Endothelial cell of umbilical vein (primary cell): ENCODE results near the gene CEP89. TPM values are rescaled to one million over a fixed set of nuclear protein-coding genes. Genes with fewer than 3 reads are reported as not detected.

ENCODE experiments used
- BruUV-seq: library from RNA; stranded (reverse); fragments of 400-500 nt; replicated peaks from 2 replicates; lab custom pipeline; 2021; lab: Mats Ljungman, UMichigan
- CTCF ChIA-PET: fragments of 300-600, 350-600 bp; sonication (Branson Sonifier 250); formaldehyde crosslinking; loops from one replicate; lab custom pipeline; 2021; ENCODE audit warnings: antibody characterized with exemption, inconsistent platforms; lab: Charles Lee
- POLR2A ChIA-PET: fragments of 300-600, 350-600 bp; sonication (Branson Sonifier 250); formaldehyde crosslinking; loops from one replicate; lab custom pipeline; 2021; ENCODE audit warnings: antibody characterized with exemption, inconsistent platforms; lab: Charles Lee
- DNase-seq: peaks from one replicate; pipeline ENCODE4 v3.0.0-alpha.2; 2011; ENCODE audit warnings: low read depth, low spot score
- FAIRE-seq: peaks from 2 replicates; lab custom pipeline; 2011; peaks lifted over from hg19 to GRCh38; lab: Jason Lieb, UNC
- H2AFZ ChIP-seq: 2 replicates; pipeline ENCODE4 v1.6.0; 2012; ENCODE audit warnings: low read depth, low read length, control low read depth, inconsistent platforms
- H3K27ac ChIP-seq: 2 replicates; pipeline ENCODE4 v1.5.1; 2011; ENCODE audit warnings: low read depth, mild to moderate bottlenecking, control low read depth, low read length, moderate library complexity; ENCODE audit not compliant: insufficient read depth
- H3K27me3 ChIP-seq, 2 experiments: 2 replicates each; pipeline versions ENCODE4 v1.6.0 to v1.6.1; 2011; ENCODE audit warnings: low read length in 2 of 2, mixed read lengths in 1 of 2; ENCODE audit not compliant: control insufficient read depth in 2 of 2, insufficient read depth in 2 of 2
- H3K36me3 ChIP-seq, 2 experiments: 2 replicates in 1 of 2; 3 replicates in 1 of 2; pipeline ENCODE4 v1.5.1; 2011; ENCODE audit warnings: low read length in 2 of 2, mild to moderate bottlenecking in 1 of 2, moderate library complexity in 1 of 2; ENCODE audit not compliant: control insufficient read depth in 2 of 2, insufficient read depth in 2 of 2; ENCODE audit errors: extremely low read depth in 1 of 2
- H3K4me1 ChIP-seq: 3 replicates; pipeline ENCODE4 v1.5.1; 2011; ENCODE audit warnings: mild to moderate bottlenecking, low read length; ENCODE audit not compliant: control insufficient read depth, insufficient read depth; ENCODE audit errors: extremely low read depth
- H3K4me2 ChIP-seq: 2 replicates; pipeline ENCODE4 v1.6.1; 2011; ENCODE audit warnings: low read length, control low read depth, mixed read lengths; ENCODE audit not compliant: insufficient read depth
- H3K4me3 ChIP-seq, 3 experiments: fragments of 200-600 bp in 1 of 3; sonication (generic), shearing (Covaris generic) in 1 of 3; replicated peaks in 1 of 3; 2 replicates each; pipeline ENCODE4 v1.5.1; 2011 to 2016; ENCODE audit warnings: control low read depth in 3 of 3, low read length in 3 of 3, mild to moderate bottlenecking in 2 of 3, inconsistent platforms in 1 of 3, low read depth in 1 of 3, moderate library complexity in 1 of 3; ENCODE audit not compliant: insufficient read depth in 1 of 3
- H3K79me2 ChIP-seq: 2 replicates; pipeline ENCODE4 v1.6.0; 2012; ENCODE audit warnings: low read length, inconsistent platforms; ENCODE audit not compliant: control insufficient read depth, insufficient read depth
- H3K9ac ChIP-seq: replicated peaks from 2 replicates; pipeline ENCODE3; 2011; ENCODE audit warnings: low read length, control low read depth; ENCODE audit not compliant: insufficient read depth; ENCODE audit errors: extremely low read depth
- H3K9me1 ChIP-seq: replicated peaks from 3 replicates; pipeline ENCODE4 v1.6.0; 2011; ENCODE audit warnings: mild to moderate bottlenecking, low read length; ENCODE audit not compliant: control insufficient read depth, insufficient read depth; ENCODE audit errors: extremely low read depth
- H3K9me3 ChIP-seq: replicated peaks from 2 replicates; pipeline ENCODE4 v1.5.1; 2012; ENCODE audit warnings: low read length, inconsistent platforms; ENCODE audit not compliant: control insufficient read depth, insufficient read depth
- H4K20me1 ChIP-seq: replicated peaks from 2 replicates; pipeline ENCODE3; 2011; ENCODE audit warnings: mild to moderate bottlenecking, low read length; ENCODE audit not compliant: control insufficient read depth, insufficient read depth; ENCODE audit errors: extremely low read depth
- CTCF ChIP-seq, 2 donors: IDR thresholded peaks; 1 replicate in 1 of 2; 2 replicates in 1 of 2; pipeline ENCODE4 v1.5.1; 2011; ENCODE audit warnings: low read length in 2 of 2, mild to moderate bottlenecking in 2 of 2, moderate library complexity in 2 of 2, control low read depth in 1 of 2, inconsistent platforms in 1 of 2, low read depth in 1 of 2; ENCODE audit not compliant: insufficient read depth in 1 of 2; ENCODE audit errors: extremely low read depth in 1 of 2
- EZH2 ChIP-seq: IDR thresholded peaks from 2 replicates; pipeline ENCODE4 v1.6.1; 2012; ENCODE audit warnings: borderline replicate concordance, low read depth, mild to moderate bottlenecking, moderate library complexity, low read length, inconsistent platforms; ENCODE audit not compliant: severe bottlenecking
- FOS ChIP-seq: IDR thresholded peaks from 2 replicates; pipeline ENCODE4 v1.6.1; 2011; ENCODE audit warnings: mild to moderate bottlenecking, low read length, moderate library complexity, borderline replicate concordance; ENCODE audit not compliant: insufficient read depth
- GATA2 ChIP-seq: IDR thresholded peaks from 2 replicates; pipeline ENCODE4 v1.7.0; 2011; ENCODE audit warnings: low read depth, mild to moderate bottlenecking, moderate library complexity, mixed read lengths, low read length; ENCODE audit not compliant: insufficient read length, insufficient read depth
- JUN ChIP-seq: IDR thresholded peaks from 2 replicates; pipeline ENCODE4 v1.6.1; 2011; ENCODE audit warnings: borderline replicate concordance, low read depth; ENCODE audit not compliant: insufficient read length, insufficient read depth
- MAX ChIP-seq: IDR thresholded peaks from 2 replicates; pipeline ENCODE4 v1.6.1; 2011; ENCODE audit not compliant: insufficient read depth, insufficient read length
- MYC ChIP-seq: IDR thresholded peaks from one replicate; pipeline ENCODE4 v1.6.1; 2011; ENCODE audit warnings: mild to moderate bottlenecking, low read depth, low read length
- POLR2A ChIP-seq: IDR thresholded peaks from 2 replicates; pipeline ENCODE4 v1.6.1; 2012; ENCODE audit warnings: low read depth, mild to moderate bottlenecking, control low read depth, low read length
- POLR2AphosphoS5 ChIP-seq: IDR thresholded peaks from 2 replicates; pipeline ENCODE4 v1.6.1; 2012; ENCODE audit warnings: low read depth, mild to moderate bottlenecking, control low read depth, low read length, moderate library complexity; ENCODE audit not compliant: insufficient read depth
- dilution Hi-C: fragments of 300-500 bp; cut with MboI; formaldehyde crosslinking; loops from one replicate; pipeline ENCODE4 v1.15.0; 2019; ENCODE audit warnings: low sequenced_read_pairs; ENCODE audit not compliant: extremely low pct_ligation_motif_present
- intact Hi-C: fragments of 100-400 bp; cut with micrococcal nuclease; formaldehyde crosslinking; loops from one replicate; pipeline ENCODE4 v1.10.0; 2022
- polyA plus RNA-seq, 4 experiments: library from polyadenylated mRNA; depleted of rRNA in 3 of 4; stranded (reverse) in 3 of 4; unstranded in 1 of 4; fragments of >200 nt; gene quantifications; 2 replicates each; pipeline versions ENCODE4 v1.2.1 to v1.2.3, GENCODE V29; 2011 to 2012; ENCODE audit warnings: missing spikeins in 1 of 4
- total RNA-seq: library from RNA; stranded (reverse); gene quantifications from 2 replicates; pipeline ENCODE4 v1.2.3, GENCODE V29; 2021

CEP89 gene
- total and polyA plus RNA-seq, 2 donors (not counting 3 experiments of a cell fraction or from before 2014, with no cell fraction given) = 25.1 to 46.2 TPM

- intact Hi-C loops = no loop called here
- H3K4me3 ChIP-seq = no peak overlapping the region
- H2AFZ ChIP-seq = no peak overlapping the region
- H3K9ac ChIP-seq = no peak overlapping the region
- no peaks in the 10 kb centered on the region for H3K4me1 ChIP-seq
- H4K20me1 ChIP-seq = no peaks in the 10 kb centered on the region
- ChIA-PET CTCF (no interaction called here), POLR2A (no interaction called here)
- no peak for TF ChIP-seq POLR2A
- no peak for TF ChIP-seq POLR2AphosphoS5
- no peak for TF ChIP-seq MYC
- no peak for TF ChIP-seq GATA2
- TF ChIP-seq MAX = no peak
- TF ChIP-seq FOS = no peak
- no peak for TF ChIP-seq CTCF (IDR thresholded peaks at IDR 0.05; ENCODE audit: extremely low read depth in 1 of 2, insufficient read depth in 1 of 2, low read depth in 1 of 2, low read length in 2 of 2)
- TF ChIP-seq JUN = no peak
- TF ChIP-seq EZH2 = no peak
- dilution Hi-C loops = no loop called here
- no peak overlapping the region for H3K27ac ChIP-seq
- no peak overlapping the region for H3K4me2 ChIP-seq
- H3K9me3 ChIP-seq = no peaks in the 10 kb centered on the region
- no peaks in the 10 kb centered on the region for H3K79me2 ChIP-seq
- DNase-seq (no peak), FAIRE-seq (no peak)
- no TSS peak for BruUV-seq
- H3K36me3 ChIP-seq = no peaks in the 10 kb centered on the region
- no peaks in the 10 kb centered on the region for H3K9me1 ChIP-seq
- H3K27me3 ChIP-seq = no peaks in the 10 kb centered on the region
Measured at GRCh38 chr19:32842061-32842460, 129.7 kb downstream of the CEP89 start.
